IMR-90 (cell line): ENCODE measurements around the gene ZNF354B.
"Not testable (repeated sequence)": the region's sequence is repeated elsewhere in the genome, so short reads cannot be mapped to it uniquely, and the experiment has no call there.

ENCODE experiments used
- MAFK ChIP-seq: IDR thresholded peaks from 2 replicates; pipeline ENCODE4 v1.6.1; 2012; ENCODE audit warnings: low read depth, low read length, improper control_type of control experiment
- POLR2A ChIP-seq: IDR thresholded peaks from 2 replicates; pipeline ENCODE4 v1.6.1; 2012; ENCODE audit warnings: mild to moderate bottlenecking, low read depth, low read length
- RCOR1 ChIP-seq: IDR thresholded peaks from 2 replicates; pipeline ENCODE4 v1.6.1; 2012; ENCODE audit warnings: mild to moderate bottlenecking, low read length, improper control_type of control experiment; ENCODE audit not compliant: insufficient replicate concordance
- TF ChIP-seq, protein P1 (sequence below): conservative IDR thresholded peaks from 2 replicates; pipeline ENCODE4 v1.5.1; 2012; ENCODE audit warnings: mild to moderate bottlenecking, low read depth, low read length, improper control_type of control experiment
- TF ChIP-seq, protein P2 (sequence below): fragments of 150-350 bp; IDR thresholded peaks from 2 replicates; pipeline ENCODE4 v1.6.1; 2016; ENCODE audit warnings: low read depth, mild to moderate bottlenecking, low read length, moderate library complexity, borderline replicate concordance

GRCh38 chr5:178883115-178883694 is 23.5 kb downstream of the ZNF354B start:
- TF ChIP-seq, protein P1, sequence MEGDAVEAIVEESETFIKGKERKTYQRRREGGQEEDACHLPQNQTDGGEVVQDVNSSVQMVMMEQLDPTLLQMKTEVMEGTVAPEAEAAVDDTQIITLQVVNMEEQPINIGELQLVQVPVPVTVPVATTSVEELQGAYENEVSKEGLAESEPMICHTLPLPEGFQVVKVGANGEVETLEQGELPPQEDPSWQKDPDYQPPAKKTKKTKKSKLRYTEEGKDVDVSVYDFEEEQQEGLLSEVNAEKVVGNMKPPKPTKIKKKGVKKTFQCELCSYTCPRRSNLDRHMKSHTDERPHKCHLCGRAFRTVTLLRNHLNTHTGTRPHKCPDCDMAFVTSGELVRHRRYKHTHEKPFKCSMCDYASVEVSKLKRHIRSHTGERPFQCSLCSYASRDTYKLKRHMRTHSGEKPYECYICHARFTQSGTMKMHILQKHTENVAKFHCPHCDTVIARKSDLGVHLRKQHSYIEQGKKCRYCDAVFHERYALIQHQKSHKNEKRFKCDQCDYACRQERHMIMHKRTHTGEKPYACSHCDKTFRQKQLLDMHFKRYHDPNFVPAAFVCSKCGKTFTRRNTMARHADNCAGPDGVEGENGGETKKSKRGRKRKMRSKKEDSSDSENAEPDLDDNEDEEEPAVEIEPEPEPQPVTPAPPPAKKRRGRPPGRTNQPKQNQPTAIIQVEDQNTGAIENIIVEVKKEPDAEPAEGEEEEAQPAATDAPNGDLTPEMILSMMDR, result not testable (repeated sequence)
- TF ChIP-seq, protein P2, sequence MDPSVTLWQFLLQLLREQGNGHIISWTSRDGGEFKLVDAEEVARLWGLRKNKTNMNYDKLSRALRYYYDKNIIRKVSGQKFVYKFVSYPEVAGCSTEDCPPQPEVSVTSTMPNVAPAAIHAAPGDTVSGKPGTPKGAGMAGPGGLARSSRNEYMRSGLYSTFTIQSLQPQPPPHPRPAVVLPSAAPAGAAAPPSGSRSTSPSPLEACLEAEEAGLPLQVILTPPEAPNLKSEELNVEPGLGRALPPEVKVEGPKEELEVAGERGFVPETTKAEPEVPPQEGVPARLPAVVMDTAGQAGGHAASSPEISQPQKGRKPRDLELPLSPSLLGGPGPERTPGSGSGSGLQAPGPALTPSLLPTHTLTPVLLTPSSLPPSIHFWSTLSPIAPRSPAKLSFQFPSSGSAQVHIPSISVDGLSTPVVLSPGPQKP, result not testable (repeated sequence)
- not testable (repeated sequence) for TF ChIP-seq POLR2A, RCOR1, MAFK
